Head of caudate nucleus (tissue), 42 donors: ENCODE results near the gene CLEC2L.

ENCODE experiments used
- DNase-seq, 42 donors: peaks; one replicate each; pipeline versions ENCODE4 v3.0.0 to v3.0.0-alpha.2; 2020 to 2021; ENCODE audit warnings: mixed read lengths in 7 of 42
- intact Hi-C: fragments of 100-400 bp; cut with DNase I; formaldehyde crosslinking; loops from one replicate; pipeline ENCODE4 v1.15.0; 2022

CLEC2L gene

DNA sequence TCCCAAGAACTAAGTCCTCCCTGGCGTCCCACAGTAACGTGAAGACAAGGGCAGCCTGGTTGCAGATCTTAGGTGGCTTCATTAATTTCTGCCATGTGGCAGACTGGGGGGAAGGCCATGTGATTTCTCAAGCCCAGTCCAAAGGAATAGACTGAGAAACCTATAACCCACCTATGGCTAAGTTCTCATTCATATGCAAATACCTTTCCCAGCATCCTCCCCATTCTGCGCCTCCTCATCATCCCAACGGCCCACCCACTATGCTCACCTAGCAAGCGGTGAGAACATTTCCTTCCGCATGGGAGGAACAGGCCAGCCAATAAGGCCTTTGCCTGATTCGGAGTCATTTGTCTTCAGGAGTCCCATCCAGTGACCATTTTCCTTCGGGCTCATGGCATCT is 8.2 kb upstream of the CLEC2L start:
- intact Hi-C loops = no loop called here
- DNase-seq = no peak

DNA sequence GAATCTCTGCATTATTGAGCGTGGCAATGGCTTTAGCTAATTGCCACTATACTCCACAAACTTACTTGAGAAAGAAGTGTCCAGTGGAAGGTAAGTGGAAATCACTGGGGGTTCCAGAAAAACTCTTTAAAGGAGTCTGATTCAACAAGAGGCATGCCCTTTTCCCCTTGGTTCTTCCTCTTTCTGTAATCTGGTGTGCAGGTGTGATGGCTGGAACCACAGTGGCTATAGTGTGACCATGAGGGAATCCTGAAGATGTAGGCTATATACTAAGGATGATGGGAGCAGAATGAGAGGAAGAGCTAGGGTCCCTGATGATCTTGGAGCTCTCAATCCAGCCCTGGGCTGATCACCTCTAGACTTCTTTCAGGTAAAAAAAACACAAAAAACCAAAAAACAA is 2.0 kb upstream of the CLEC2L start:
- intact Hi-C loops = no loop called here
- no peak for DNase-seq

GRCh38 chr7:139522830-139523198 is 671 bp upstream of the CLEC2L start:
- intact Hi-C loops = no loop called here
- DNase-seq = no peak

DNA sequence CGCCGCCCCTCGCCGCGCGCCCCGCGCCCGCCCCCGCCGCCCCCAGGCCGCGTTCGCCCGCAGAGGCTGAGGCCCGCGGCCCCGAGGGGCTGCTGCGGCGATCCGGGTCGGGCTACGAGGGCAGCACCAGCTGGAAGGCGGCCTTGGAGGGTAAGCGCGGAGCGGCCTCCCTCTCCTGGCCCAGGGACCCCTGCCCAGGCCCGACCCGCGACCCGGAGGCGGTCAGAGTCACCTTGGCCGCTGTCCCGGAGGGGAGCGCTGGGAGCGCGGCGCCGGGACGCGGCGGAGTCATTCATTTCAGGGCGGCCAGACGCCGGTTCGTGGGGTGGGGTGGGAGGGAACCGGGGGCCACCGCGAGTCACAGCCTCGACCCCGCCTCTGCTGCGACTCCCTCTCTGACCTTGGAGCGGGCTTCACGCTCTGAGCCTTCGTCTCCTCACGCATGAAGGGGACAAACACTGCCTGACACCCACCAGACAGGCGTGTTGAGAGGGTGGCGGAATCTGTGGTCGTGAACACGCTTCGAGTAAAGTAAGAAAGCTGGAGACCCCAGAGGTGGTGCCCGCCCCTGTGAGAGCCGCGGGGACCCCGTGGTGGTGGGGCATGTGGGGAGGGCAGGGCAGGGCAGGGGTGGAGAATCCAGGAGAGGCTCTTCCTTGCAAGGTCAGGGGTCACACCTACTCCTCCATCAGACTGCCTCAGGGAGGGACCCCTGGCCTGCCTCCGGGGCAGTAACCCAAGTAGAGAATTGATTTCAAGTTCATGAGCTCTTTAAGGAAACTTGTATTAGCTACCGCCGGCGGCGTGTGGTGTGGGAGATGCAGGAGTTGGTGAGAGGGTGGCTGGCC is 707 bp downstream of the CLEC2L start:
- DNase-seq = no peak
- intact Hi-C loops = no loop called here

DNA sequence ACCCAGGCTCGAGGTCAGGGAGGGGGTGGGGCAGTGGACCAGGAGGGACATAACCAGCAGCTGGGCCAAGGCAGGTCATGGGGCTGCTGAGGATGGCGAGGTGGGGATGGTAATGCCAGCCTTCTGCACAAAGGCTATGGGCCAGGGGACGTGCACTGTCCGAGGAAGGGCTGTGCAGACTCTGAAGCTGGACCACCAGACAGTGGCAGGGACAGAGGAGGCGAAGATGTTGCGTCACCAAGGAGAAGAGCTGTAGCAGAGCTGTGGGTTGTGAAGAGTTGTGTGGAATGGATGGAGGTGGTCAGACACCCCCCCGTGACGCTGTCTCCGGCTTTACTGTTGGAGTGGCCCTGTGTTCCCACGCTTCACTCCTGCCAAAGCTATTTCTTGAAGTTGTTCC is 1.8 kb downstream of the CLEC2L start:
- intact Hi-C loops = no loop called here
- DNase-seq = no peak

GRCh38 chr7:139525750-139526149 is 2.3 kb downstream of the CLEC2L start:
- DNase-seq = no peak

DNA sequence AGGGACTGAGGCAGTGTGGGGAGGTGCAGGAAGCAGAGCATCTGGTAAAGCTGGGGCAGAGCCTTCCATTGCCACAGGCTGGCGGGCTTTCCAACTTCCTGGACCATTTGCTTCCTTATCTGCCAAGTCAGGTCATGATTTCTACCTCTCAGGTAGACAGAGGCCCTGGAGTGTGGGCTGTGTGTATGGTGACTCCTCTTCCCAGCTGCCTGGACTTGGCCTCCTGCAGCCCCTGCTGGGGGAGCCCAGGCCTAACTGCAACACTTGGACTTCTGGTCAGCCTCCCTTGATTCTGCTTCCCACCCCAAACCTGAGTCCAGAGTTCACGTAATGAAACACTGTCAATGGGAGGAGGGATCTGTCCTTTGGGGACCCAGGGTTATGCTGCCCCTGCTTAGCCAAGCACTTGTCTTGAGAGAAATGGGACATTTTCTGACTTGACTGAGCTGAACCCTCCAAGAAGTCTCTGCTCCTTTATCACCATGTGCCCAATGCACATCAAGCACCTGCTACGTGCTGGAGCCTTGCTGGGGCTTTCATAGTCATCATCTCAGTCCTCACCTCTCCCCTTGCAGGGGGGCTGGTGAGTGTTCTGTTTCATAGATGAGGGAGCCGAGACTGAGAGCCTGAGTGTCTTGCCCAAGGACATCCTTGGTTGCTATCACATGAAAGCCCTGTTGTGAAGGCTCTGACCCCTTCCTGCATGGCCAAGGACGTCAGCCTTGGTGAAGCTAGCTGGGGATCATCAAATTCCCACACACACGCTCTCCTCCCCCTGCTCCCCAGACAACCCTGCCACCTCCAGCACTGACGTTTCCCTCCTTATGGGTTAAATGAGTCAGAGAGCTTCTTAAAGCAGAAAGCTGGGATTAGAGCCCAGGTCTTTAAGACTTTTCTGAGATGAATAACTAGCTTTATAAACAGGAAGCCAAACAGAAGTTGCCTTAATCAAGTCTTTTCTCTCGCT is 3.4 kb downstream of the CLEC2L start:
- DNase-seq = no peak
- intact Hi-C loops = no loop called here

More at GRCh38 chr7:139525750-139526149, 2.3 kb downstream of the CLEC2L start:
- intact Hi-C loops = no loop called here

DNA sequence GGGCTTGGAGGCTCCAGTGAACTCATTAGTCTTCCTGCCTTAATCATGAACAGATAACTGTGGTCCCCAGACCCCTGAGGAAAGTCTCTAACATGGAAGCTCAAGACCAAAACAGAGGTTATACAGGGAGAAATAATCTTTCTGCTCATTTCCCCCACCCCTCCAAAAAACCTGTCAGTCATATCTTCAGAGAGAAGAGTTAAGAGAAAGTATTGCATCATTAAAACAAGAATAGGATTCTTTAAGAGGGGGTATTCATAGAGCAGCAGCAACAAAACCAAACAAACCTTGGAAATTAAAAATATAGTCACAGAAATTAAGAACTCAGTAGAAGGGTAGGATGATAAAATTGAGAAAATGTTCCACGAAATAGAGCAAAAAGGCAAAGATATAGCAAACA is 7.6 kb downstream of the CLEC2L start:
- intact Hi-C loops = no loop called here
- DNase-seq = no peak

DNA sequence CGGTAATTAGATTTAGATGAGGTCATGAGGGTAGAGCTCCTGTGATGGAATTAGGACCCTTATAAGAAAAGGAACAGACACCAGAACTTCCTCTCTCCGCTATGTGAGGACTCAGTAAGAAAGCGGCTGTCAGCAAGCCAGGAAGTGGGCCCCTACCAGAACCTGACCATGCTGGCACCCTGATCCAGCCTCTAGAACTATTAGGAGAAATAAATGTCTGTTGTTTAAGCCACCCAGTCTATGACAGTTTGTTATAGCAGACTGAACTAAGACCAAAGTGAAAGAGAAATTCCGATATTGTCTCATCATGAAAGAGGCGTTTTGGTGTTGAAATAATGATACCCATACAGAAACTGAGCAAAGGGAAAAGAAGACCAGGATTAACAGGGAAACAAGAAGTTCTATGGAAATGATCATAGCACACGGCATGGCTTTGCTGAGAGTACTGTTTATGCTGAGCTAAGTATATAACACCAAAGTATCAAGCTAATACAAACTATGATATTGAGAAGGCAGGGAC is 9.2 kb downstream of the CLEC2L start:
- intact Hi-C loops = no loop called here
- no peak for DNase-seq

DNA sequence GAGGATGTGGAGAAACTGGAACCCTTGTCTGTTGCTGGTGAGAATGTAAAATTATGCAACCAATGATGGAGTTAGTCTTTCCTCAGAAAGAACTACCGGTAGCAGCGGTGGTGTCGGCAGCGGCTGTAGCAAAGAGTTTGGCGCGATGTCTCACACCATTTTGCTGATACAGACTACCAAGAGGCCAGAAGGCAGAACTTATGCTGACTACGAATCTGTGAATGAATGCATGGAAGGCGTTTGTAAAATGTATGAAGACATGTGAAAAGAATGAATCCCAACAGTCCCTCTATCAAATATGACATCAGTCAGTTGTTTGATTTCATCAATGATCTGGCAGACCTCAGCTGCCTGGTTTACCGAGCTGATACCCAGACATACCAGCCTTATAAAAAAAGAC is 10.6 kb downstream of the CLEC2L start:
- DNase-seq = no peak
- intact Hi-C loops = no loop called here

DNA sequence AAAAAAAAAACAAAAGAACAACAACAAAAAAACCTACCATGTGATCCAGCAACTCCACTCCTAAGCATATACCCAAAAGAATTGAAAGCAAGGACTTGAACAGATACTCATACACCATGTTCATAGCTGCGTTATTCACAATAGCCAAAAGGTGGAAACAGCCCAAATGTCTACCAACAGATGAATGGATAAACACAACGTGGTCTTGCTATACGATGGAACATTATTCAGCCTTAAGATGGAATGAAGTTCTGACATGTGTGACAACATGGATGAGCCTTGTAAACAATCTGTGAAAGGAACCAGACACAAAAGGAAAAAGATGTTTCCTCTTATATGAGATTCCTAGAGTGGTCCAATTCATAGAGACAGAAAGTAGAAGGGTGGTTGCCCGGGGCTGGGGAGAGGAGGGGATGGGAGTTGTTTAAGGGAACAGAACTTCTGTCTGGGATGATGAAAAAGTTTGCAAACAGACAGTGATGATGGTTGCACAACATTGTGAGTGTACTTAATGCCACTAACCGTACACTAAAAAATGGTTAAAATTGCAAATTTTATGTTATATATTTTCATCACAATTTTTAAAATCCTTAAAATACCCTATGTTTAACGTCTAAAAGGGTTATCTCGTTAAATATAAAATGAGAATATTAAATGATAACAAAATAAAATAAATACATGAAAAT is 11.6 kb downstream of the CLEC2L start:
- intact Hi-C loops = no loop called here
- no peak for DNase-seq

- no peak for DNase-seq
- intact Hi-C loops = no loop called here
Measured at GRCh38 chr7:139536152-139536551, 12.7 kb downstream of the CLEC2L start.

DNA sequence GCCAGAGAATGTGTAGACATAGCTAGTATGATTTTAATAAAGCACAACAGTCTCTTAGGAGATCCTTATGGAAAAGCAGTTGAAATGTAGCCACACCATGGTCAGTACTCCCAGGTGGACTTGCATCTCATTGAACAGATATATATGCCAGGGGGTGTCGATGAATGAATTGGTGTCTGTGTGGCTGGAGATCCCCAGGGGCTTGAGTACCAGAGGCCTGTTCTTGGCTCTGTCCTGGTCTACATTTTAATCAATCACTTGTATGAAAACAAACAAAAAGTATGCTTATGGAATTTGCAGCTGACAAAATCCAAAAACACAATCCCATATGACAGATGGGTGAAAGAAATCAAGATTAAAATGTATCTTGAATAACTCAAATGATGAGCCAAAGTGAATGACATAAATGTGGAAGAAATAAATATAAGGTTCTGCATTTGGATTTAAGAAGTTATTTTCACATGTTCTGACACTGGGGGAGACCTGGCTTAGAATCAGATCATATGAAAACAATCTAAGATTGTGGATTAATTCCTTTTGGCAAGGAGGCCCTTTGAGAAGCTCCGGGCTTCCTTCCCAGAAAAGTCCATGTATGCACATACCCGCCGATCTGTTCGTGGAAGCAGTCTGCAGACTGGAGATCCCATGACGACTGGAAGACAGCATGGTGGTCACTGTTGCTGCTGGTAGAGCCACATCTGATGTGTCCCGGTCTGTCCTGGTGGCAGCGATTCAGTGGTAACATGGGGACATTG is 15.6 kb downstream of the CLEC2L start:
- no peak for DNase-seq
- intact Hi-C loops = no loop called here

- DNase-seq = no peak
- intact Hi-C loops = no loop called here
Measured at GRCh38 chr7:139540203-139540602, 16.7 kb downstream of the CLEC2L start.

DNA sequence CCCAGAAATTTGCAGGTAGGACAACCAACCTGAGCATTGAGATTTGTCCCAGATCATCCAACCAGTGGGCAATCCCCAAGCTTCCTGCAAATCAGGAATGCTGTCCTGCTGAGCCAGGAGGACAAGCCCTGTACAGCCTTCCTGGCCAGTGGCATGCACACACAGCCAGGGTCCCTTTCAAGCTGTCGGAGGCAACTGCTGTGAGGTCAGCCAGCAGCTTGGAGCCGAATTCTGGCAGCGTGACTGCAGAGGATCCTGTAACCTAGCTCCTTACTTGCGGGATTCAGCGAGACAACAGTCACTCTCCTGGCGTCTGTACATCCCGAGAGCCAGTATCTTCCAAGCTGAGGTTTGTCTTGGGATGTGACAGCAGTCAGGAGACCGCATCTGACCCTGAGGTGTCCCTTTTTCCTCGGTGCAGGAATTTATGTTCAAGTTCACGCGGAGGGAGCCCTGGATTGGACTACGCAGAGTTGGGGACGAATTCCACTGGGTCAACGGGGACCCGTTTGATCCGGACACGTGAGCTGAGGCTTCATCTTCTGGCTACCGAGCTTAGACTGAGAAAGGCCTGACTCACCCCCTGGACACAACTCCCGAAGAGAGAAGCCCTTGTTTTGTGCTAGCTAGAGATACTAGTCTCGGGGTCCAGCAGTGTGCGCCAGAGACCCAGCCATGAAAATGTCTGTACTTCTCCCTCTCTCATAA is 18.3 kb downstream of the CLEC2L start:
- intact Hi-C loops = no loop called here
- no peak for DNase-seq

GRCh38 chr7:139542308-139543151 is 19.0 kb downstream of the CLEC2L start:
- no peak for DNase-seq
- intact Hi-C loops = no loop called here
